Adrenal gland (tissue), 5 donors: ENCODE measurements around the gene MMEL1.

Experiments
- POLR2A ChIP-seq, 2 donors: fragments of 450-650 bp; IDR thresholded peaks; one replicate each; pipeline ENCODE4 v1.6.1; 2017; ENCODE audit warnings: antibody characterized with exemption in 2 of 2, mild to moderate bottlenecking in 2 of 2, moderate library complexity in 1 of 2
- TF ChIP-seq, protein P1 (sequence below), 6 experiments: fragments of 450-650 bp in 4 of 6; fragments of 200-600 bp in 2 of 6; sonication (generic) in 1 of 6; IDR thresholded peaks; 1 replicate in 5 of 6; 2 replicates in 1 of 6; pipeline versions ENCODE4 v1.5.1 to v1.8.0; 2016 to 2021; ENCODE audit warnings: antibody characterized with exemption in 6 of 6, mild to moderate bottlenecking in 2 of 6, moderate library complexity in 1 of 6
- donor health status: DM: no; HTN: no; CAD: no.

DNA sequence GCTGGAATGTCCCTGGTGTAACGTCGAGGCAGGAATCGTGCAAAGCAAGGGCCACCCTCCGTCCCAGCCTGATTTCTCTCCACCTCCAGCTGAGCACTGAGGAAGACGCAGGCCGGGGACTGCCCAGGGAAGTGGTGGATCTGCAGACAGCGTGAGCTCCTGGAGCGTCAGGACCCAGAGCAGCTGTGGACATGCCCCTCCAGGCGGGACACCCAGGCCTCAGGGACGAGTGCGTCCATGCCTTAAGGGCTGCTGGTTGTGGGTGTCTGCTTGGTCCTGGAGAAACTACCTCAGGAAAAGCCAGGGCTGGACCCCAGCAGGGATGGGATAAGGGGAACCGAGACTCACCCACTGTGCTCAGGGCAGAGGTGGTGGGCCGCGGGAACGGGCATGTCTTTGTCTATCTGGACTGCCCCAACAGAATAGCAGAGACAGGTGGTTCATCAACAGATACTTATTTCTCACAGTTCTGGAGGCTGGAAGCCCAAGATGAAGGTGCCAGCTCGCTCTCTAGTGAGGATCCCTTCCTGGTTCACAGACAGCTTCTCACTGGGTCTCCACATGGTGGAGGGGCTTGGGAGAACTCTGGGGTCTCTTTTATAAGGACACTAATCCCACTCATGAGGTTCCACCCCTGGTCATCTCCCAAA lies 5.8 kb upstream of the MMEL1 start:
- TF ChIP-seq, protein P1, sequence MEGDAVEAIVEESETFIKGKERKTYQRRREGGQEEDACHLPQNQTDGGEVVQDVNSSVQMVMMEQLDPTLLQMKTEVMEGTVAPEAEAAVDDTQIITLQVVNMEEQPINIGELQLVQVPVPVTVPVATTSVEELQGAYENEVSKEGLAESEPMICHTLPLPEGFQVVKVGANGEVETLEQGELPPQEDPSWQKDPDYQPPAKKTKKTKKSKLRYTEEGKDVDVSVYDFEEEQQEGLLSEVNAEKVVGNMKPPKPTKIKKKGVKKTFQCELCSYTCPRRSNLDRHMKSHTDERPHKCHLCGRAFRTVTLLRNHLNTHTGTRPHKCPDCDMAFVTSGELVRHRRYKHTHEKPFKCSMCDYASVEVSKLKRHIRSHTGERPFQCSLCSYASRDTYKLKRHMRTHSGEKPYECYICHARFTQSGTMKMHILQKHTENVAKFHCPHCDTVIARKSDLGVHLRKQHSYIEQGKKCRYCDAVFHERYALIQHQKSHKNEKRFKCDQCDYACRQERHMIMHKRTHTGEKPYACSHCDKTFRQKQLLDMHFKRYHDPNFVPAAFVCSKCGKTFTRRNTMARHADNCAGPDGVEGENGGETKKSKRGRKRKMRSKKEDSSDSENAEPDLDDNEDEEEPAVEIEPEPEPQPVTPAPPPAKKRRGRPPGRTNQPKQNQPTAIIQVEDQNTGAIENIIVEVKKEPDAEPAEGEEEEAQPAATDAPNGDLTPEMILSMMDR (IDR thresholded peaks at IDR 0.05) = no peak
- TF ChIP-seq POLR2A (IDR thresholded peaks at IDR 0.05) = no peak
